Pericardium fibroblast (primary cell): ENCODE results near the gene ATG4D. TPM values are rescaled to one million over a fixed set of nuclear protein-coding genes. Genes with fewer than 3 reads are reported as not detected.

Source experiments
- total RNA-seq: library from RNA; depleted of rRNA; stranded (reverse); fragments of >200 nt; gene quantifications from 2 replicates; pipeline ENCODE4 v1.2.3, GENCODE V29; 2015

Gene ATG4D
- 15.8 and 28.4 TPM in 2 replicates for total RNA-seq

DNA sequence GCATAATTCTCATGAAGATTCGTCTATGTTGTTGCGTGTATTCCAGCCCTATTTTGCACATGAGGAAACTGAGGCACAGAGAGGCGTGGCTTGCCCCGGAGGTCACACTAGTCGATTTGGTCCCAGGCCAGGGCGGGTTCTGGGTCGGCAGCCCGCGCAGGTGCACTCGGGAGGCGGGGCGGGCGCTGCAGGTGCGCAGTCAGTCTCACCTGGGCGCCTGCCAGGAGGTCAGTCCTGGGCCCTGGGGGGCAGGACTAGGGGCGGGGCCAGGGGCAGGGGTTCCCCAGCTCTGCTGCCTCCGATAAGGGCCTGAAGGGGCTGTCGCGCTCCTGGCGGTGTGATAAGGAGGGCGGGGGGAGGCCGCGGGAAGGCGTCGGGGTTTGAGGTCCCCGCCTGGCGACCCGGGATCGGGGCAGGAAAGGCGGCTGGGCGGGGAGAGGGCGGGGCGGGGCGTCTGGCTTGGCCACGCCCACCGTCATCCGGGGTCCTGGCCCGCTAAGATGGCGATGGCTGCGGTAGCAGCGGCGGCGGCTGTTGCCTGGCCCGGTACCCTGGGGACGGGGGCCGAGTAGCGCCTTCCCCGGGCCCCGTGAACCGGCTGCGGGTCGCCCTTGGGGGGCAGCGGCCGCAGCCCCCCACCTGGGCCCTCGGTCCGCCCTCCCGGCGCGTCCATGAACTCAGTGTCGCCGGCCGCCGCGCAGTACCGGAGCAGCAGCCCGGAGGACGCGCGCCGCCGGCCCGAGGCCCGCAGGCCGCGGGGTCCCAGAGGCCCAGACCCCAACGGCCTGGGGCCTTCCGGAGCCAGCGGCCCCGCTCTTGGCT lies at the start of gene ATG4D:
ATG4D (plus strand) TSS at position 485 of the 822 bp plus-strand sequence; CDS start at position 672, 187 bp downstream.

DNA sequence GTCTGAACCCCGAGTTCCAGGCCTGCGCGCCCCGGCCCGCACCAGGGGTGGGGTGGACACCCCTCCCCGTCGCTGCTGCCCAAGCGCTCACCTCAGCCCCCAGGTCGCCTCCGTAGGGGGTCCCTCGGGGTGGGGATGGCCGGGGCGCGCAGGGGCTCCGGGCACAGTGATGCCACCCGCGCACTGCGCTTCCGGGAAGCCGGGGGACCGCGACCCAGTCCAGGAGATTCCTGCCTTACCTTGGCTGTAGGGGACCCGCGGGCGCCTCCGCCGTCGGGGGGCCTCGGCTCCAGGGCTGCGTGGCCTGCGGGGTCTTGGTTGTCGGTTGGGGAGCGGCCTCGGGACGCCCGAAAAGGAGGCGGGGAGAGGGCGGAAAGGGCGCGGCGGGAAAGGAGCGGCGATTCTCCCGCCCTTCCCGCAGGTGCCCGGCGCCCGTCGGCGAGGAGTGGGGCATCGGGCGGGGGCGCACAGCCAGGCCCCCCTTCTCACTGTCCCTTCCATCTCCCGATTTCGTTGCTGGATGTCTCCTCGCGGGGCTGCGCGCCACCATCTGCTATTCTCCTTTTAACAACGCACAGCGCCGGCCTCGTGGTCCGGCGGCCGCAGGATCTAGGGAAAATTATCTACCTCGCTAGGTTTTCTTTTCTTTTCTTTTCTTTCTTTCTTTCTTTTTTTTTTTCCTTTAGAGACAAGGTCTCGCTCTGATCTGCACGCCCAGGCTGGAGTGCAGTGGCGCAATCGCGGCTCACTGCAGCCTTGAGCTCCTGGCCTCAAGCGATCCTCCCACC lies 40.5 kb upstream of the ATG4D start, which contains the start of gene KEAP1:
KEAP1 (minus strand) TSS at position 355 of the 788 bp plus-strand sequence. CDS start 3,323 bp downstream, outside the sequence.

DNA sequence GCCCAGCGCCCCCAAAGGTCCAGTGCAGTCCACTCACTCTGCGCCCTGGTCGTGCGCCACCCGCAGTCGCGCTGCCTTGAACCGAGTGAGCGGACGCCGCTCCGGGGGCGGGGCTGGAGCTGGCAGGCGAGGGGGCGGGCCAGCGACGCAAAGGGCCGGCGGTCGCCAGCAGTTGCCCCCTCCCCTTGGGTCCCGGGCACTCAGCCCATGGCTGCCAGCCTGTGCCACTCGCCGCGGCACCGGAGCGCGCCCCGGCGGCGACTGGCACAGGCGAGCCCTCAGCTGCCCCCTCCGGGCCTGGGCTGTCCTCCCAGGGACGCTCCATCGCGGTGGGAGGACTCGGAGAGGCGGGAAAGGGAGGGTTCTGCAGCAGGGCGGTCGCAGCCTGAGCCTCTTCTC lies 26.3 kb upstream of the ATG4D start, which contains the start of gene S1PR5:
S1PR5 (minus strand) TSS at position 87 of the 399 bp plus-strand sequence. CDS start 2,436 bp downstream, outside the sequence.

DNA sequence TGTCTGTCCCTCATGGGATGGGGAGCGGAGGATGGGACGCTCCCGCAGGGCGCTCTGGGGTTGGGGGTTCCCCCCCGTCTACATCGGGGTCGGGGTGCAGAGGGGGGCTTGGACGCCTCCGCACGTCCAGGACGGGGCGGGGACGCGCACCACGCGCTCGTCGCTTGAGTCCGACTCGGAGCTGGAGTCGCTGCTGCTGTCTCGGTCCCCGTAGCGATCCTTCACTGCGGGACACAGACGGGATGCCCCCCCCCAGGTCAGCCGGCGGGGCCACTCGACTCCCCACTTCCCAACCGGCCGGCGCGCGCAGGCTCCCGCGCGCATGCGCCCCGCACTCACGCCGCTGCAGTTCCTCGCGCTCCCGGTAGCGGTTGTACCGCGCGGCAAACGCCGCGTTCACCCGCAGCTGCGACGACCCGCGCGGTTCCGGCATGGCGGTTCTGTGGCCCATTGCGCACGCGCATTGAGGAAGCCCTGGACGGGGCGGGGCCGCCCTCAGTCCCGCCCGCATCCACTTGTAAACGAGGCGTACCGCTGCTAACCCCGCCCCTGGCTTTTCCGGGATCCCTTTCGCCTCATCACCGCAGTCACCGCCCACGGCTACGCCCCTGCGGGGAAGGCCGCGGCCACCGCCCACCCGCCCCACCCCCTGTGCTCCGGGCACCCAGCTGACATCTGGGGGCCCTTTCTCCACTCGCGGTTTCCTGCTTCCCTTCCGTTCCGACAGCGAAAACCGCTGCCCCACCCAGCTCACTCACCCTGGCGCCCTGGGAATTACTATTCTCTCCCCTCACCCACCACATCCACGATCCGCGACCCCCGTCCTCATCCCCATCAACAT lies 22.1 kb downstream of the ATG4D start, which contains the start of gene KRI1:
KRI1 (minus strand) TSS at position 444 of the 841 bp plus-strand sequence; CDS start at position 433, 11 bp downstream.

DNA sequence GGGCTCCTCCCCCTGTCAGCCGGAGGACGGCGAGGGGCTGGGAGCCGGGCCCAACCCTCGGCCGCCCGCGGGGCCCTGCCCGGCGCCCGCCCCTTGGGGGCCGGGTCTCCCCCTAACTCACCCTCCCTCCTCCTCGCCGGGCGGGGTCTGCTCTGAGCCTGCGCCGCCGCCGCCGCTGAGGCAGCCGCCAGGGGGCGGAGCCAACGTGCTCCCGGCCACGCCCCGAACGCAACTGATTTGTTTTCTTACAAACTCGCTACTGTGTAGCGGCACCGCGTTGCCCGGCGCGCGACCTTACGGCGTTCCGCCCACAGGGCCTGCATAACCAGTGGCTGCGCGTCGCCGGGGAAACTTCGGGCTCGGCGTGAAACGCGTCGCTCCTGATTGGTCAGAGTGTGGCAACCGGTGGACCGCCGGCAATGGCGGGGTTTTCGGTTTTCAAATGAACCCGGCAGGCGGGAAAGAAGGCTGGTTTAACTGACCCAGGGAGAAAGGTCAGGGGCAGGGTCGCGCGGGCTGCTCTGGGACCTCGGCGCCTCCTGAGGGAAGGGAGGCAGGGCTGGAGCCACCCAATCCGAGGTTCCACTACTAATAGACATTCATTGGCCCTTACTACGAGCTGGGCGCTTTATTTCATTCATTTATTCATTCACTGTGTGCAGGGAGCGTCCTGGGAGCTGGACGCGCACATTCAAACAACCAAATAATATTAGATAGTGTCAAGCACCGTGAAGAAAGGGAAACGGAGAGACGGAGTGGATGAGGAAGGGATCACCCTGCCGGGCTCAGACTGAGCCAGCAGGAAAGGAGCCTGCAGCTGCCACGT lies 25.3 kb downstream of the ATG4D start, which contains the start of gene CDKN2D:
CDKN2D (minus strand) TSS at position 154 of the 826 bp plus-strand sequence. CDS start 326 bp downstream, outside the sequence.

DNA sequence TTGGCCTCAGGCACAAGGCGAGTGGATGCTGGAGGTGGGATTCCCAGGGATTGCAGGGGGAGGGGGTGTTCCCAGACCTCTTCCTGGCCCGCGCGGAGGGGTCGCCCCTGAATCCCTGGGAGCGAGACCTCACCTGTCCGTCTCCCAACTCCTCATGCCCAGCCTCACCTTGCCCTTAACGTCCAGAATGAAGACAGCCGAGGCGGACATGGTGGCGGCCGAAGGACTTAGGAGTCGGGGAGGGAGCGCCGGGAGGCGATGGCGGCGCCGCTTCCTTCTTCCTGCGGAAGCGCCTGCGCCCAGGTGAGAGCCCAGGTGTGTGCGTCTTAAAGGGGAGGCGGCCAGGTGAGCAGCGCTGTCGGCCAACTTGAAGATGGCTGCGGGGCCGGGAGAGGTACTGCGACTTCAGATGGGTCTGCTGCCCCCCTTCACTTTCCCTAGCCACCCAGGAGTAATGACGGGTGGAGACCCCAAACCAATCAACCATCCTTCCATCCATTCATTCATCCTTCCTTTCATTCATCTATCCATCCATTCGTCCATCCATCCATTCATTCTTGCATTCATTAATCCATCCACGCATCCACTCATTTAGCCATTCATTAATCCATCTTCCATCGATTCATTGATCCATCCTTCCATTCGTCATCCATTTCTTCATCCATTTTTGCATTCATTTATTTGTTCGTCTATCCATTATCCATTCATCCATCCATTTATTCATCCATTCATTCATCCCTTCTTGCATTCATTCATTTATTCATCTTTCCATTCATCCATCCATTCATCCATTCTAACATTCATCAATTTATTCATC lies 43.5 kb downstream of the ATG4D start, which contains the start of gene AP1M2:
AP1M2 (minus strand) TSS at position 291 of the 817 bp plus-strand sequence; CDS start at position 210, 81 bp downstream.

Other genes with a start within 250 kb of the ATG4D start
- gene ZGLP1, start 234.1 kb upstream of the ATG4D start, total RNA-seq: 1.5 and 3.0 TPM in 2 replicates
- 20.1 and 26.8 TPM in 2 replicates for gene FDX2, start 227.9 kb upstream of the ATG4D start, total RNA-seq
- 20.7 and 32.5 TPM in 2 replicates for gene RAVER1, start 210.4 kb upstream of the ATG4D start, total RNA-seq
- 6.8 and 7.8 TPM in 2 replicates for gene ICAM3, start 204.3 kb upstream of the ATG4D start, total RNA-seq
- gene TYK2, start 163.3 kb upstream of the ATG4D start, total RNA-seq: 68.0 and 74.8 TPM in 2 replicates
- gene CDC37, start 140.4 kb upstream of the ATG4D start, total RNA-seq: 157 and 169 TPM in 2 replicates
- gene PDE4A, start 123.4 kb upstream of the ATG4D start, total RNA-seq: 5.4 and 15.4 TPM in 2 replicates
- gene KEAP1, start 40.5 kb upstream of the ATG4D start, total RNA-seq: 53.6 and 78.1 TPM in 2 replicates
- gene S1PR5, start 26.5 kb upstream of the ATG4D start, total RNA-seq: 1.1 and 5.4 TPM in 2 replicates
- gene KRI1, start 22.1 kb downstream of the ATG4D start, total RNA-seq: 11.3 and 14.1 TPM in 2 replicates
- 2.3 and 5.7 TPM in 2 replicates for gene CDKN2D, start 25.1 kb downstream of the ATG4D start, total RNA-seq
- 2.3 TPM in 1 of 2 replicates, not detected in the other for gene AP1M2, start 43.4 kb downstream of the ATG4D start, total RNA-seq
- 57.5 and 91.6 TPM in 2 replicates for gene SLC44A2, start 81.6 kb downstream of the ATG4D start, total RNA-seq
- gene ILF3, start 110.4 kb downstream of the ATG4D start, total RNA-seq: 53.7 and 53.8 TPM in 2 replicates
- gene QTRT1, start 157.5 kb downstream of the ATG4D start, total RNA-seq: 24.7 and 35.3 TPM in 2 replicates
- 54.1 and 75.5 TPM in 2 replicates for gene DNM2, start 174.2 kb downstream of the ATG4D start, total RNA-seq